Epithelial cell of proximal tubule (primary cell): ENCODE data around the gene ARHGAP12. TPM values are rescaled to one million over a fixed set of nuclear protein-coding genes. Genes with fewer than 3 reads are reported as not detected.
"Not testable (repeated sequence)": the region's sequence is repeated elsewhere in the genome, so short reads cannot be mapped to it uniquely, and the experiment has no call there.

Source experiments
- DNase-seq: peaks from one replicate; pipeline ENCODE4 v3.0.0-alpha.2; 2011; ENCODE audit warnings: low read depth
- H3K4me3 ChIP-seq: 2 replicates; pipeline ENCODE4 v1.5.1; 2011; ENCODE audit warnings: low read depth, mild to moderate bottlenecking, low read length
- CTCF ChIP-seq: conservative IDR thresholded peaks from 2 replicates; pipeline ENCODE4 v1.5.1; 2012; ENCODE audit warnings: low read depth, mild to moderate bottlenecking, low read length
- total RNA-seq: library from RNA; depleted of rRNA; stranded (reverse); fragments of >200 nt; gene quantifications from 2 replicates; pipeline ENCODE4 v1.2.3, GENCODE V29; 2015

The ARHGAP12 gene
- 13.7 and 16.2 TPM in 2 replicates for total RNA-seq

- no peak for DNase-seq
- H3K4me3 ChIP-seq: peak within 1 kb of the TSS; percentile 94
- no peak for TF ChIP-seq CTCF
These were observed at the start of gene ARHGAP12 for GRCh38 chr10:31928549-31929260. Gene ARHGAP12, minus strand, starts transcription at chr10:31928831. Its CDS starts 19,976 bp downstream, at chr10:31908855.

GRCh38 chr10:31978156-31978483 is 49.5 kb upstream of the ARHGAP12 start:
- DNase-seq: no peak
- no peak for TF ChIP-seq CTCF

GRCh38 chr10:31977440-31978155 is 49.0 kb upstream of the ARHGAP12 start:
- H3K4me3 ChIP-seq: no peak overlapping the region
- DNase-seq: peak; percentile 18
- no peak for TF ChIP-seq CTCF

More at GRCh38 chr10:31978156-31978483, 49.5 kb upstream of the ARHGAP12 start:
- H3K4me3 ChIP-seq: no peak overlapping the region

GRCh38 chr10:31975157-31975765 is 46.6 kb upstream of the ARHGAP12 start:
- DNase-seq: no peak
- H3K4me3 ChIP-seq: no peak overlapping the region
- TF ChIP-seq CTCF: no peak

GRCh38 chr10:31974434-31975124 is 45.9 kb upstream of the ARHGAP12 start:
- no peak overlapping the region for H3K4me3 ChIP-seq
- DNase-seq: no peak
- no peak for TF ChIP-seq CTCF

- H3K4me3 ChIP-seq: no peak overlapping the region
- DNase-seq: no peak
- no peak for TF ChIP-seq CTCF
These were observed 43.9 kb upstream of the ARHGAP12 start for GRCh38 chr10:31972519-31973041.

- H3K4me3 ChIP-seq, DNase-seq: not testable (repeated sequence)
These were observed 41.2 kb upstream of the ARHGAP12 start for GRCh38 chr10:31969847-31970246.
